Suprapubic skin (tissue), 4 donors: Measurements from ENCODE around the gene GNB1L.

ENCODE experiments used
- CTCF ChIP-seq, 2 donors: fragments of 200-600 bp in 1 of 2; fragments of 450-650 bp in 1 of 2; sonication (generic) in 1 of 2; IDR thresholded peaks; one replicate each; pipeline ENCODE4 v1.5.1; 2016 to 2019; ENCODE audit warnings: antibody characterized with exemption in 2 of 2, mild to moderate bottlenecking in 1 of 2, moderate library complexity in 1 of 2
- EP300 ChIP-seq: sonication (generic); formaldehyde crosslinking; IDR thresholded peaks from one replicate; pipeline ENCODE4 v1.6.1; 2017; ENCODE audit warnings: antibody characterized with exemption
- POLR2AphosphoS5 ChIP-seq, 3 donors: sonication (generic); formaldehyde crosslinking; IDR thresholded peaks; one replicate each; pipeline ENCODE4 v1.6.1; 2017; ENCODE audit warnings: antibody characterized with exemption in 3 of 3

- no peak for TF ChIP-seq EP300
- no peak for TF ChIP-seq CTCF (IDR thresholded peaks at IDR 0.05)
- no peak for TF ChIP-seq POLR2AphosphoS5 (IDR thresholded peaks at IDR 0.05)
Observed at GRCh38 chr22:19892925-19893324, 38.3 kb upstream of the GNB1L start.
